GM18526 (cell line): ENCODE results near the gene KRTAP10-3.

Experiments
- POLR2A ChIP-seq: IDR thresholded peaks from 3 replicates; pipeline ENCODE4 v1.6.1; 2011; ENCODE audit not compliant: insufficient read length; ENCODE audit errors: extremely low read depth

KRTAP10-3 gene

DNA sequence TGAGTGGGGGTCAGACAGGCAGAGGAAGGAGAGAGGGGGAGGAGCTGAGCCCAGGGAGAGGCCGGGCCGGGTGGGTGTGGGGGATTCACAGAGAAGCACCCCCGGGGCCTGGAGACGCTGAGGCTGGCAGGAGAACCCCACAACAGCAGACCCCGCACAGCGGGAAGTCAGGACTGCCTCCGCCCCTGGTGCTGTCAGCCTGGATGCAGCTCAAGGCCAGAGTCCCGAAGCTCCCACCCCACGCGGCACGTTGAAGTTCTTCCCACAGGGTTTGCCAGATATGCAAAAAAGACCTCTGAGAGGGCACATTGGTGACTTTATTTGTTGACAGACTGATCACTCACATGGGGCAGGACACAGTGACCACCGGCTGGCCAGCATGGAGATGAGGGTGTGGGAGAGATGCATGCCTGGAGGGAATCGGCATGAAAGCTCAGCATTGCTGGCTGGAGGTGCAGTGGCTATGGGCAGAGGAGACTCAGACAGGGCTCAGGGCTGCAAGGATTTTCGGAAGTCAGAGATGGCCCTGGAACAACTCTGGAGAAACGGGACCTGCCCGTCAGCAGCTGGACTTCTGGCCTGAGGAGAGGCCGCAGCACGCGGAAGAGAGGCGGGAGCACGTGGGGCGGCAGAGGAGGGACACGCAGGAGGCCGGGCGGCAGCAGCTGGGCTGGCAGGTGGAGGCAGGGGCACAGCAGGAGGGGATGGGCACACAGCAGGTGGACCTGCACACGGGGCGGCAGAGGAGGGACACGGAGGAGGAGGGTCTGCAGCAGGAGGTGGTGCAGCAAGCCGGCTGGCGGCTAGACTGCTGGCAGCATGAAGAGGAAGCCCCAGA is 885 bp downstream of the KRTAP10-3 start:
- no peak for TF ChIP-seq POLR2A

GRCh38 chr21:44556879-44557278 is 1.7 kb downstream of the KRTAP10-3 start:
- no peak for TF ChIP-seq POLR2A

DNA sequence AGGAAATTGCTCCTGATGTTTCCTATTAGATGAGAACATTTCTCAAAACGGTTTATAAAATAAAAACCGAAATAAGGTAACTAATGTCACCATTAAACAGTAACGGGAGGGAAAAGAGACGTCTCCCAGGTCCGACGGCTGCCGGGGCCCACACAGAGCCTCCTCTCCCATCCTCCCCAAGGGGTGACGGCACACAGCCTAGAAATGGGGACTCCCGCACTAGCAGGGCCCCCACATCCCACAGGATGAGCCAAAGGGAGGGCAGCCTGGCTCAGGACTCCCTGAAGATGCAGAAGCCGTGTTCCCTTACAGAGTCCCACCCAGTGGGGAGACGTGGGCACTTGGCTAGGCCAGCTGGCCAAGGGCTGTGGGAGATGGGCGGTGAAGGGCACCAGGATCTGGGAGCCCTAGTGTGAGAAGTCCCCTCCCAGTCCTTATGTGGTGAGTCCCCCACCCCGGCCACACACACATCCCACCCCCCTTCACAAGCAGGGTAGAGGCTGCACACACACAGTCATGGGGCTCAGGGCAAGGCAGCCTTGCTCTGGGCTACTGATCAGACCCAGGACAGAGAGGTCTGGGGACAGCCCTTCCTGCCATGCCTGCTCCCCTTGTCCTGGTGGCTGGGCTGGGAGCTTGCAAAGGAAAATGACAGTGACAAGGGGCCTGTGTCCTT is 3.3 kb downstream of the KRTAP10-3 start:
- TF ChIP-seq POLR2A, result no peak

GRCh38 chr21:44552681-44553080 is 5.9 kb downstream of the KRTAP10-3 start:
- TF ChIP-seq POLR2A, result no peak

DNA sequence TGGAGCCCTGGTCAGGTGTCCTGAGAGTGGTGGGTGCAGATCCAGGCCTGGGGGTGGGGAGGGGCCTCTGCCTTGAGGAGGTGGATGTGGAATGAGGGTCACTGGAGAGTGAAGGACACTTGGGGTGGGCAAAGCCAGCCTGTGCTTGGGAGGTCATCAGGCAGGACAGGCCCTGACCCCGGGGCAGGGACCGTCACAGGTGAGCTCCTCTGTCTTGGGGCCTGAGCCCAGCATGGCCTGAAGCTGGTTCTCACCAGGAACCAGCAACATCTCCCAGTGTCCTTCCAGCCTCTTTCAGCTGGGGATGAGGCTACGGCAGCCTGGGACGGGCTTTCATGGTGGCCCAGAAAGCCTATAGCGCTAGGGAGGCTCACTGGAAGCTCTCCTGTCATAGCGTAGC is 6.5 kb downstream of the KRTAP10-3 start:
- no peak for TF ChIP-seq POLR2A

DNA sequence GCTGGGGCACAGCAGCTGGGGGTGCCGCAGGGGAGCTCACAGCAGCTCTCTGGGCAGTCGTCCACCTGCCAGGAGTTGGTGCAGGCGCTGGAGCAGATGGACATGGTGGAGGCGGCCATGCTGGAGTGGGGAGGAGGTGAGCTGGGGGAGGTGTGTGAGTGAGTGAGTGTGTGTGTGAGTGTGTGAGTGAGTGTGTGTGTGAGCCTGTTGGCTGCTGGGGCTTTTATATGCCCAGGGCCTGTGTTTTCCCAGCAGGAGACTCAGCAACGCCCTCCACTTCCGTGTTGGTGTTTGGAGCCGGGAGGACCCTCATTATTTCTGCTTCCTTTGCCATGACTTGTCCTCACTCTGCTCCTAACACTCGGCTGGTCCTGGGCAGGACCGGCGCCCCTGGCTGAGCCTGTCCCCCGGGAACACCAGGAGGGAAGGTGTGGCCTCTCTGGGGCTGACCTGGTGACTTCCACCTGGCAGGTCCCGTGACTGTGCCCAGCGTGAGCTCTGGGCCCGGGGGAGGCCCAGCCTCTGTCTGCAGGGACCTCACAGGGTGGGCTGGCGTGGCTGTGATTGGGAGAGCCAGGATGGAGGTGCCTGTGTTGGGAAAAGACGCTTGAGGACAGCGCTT is 7.1 kb downstream of the KRTAP10-3 start, which contains the start of gene KRTAP10-2:
TSS of gene KRTAP10-2 (minus strand) at position 166 of the 622 bp plus-strand sequence. CDS start at position 119, 47 bp downstream.
- TF ChIP-seq POLR2A, result no peak

DNA sequence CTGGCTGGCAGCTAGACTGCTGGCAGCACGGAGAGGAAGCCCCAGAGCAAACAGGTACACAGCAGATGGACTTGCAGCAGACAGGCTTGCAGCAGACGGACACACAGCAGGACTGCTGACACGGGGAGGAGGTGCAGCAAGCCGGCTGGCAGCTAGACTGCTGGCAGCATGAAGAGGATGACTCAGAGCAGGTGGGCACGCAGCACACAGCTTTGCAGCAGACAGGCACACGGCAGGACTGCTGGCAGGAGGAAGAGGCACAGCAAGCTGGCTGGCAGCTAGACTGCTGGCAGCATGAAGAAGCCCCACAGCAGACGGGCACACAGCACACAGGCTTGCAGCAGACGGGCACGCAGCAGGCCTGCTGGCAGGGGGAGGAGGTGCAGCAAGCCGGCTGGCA is 7.8 kb downstream of the KRTAP10-3 start:
- TF ChIP-seq POLR2A, result no peak

DNA sequence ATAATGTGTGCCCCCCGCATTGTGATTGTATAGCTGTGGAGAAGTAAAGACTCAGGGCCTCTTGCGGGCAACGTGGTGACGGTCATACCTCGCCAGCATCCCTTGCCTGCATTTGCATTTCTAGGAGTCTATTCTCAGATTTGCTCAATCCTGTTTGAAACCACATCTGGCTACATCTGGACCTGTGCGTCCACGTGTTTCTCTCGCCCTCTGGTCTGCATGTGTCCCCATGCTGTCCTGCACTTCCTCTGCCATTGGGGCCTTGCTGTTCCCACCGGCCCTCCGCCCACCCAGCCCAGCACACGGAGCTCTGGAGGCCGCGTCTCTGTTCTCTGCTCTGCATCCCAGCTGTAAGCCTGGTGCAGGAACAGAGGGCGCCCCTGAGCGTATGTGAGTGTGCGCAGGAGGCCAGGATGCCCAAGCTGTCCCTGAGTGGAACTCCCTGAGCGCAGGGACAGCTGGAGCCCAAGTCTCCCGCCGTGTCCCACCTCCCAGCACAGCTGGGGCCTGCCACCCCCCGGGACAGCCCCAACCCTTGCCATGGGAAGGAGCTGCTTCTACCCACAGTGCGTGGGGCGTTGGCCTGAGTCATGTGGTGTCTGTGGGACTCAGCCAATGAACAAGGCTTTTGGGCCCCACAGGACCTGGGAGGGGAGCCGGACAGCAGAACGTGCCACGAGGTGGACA is 8.9 kb downstream of the KRTAP10-3 start:
- no peak for TF ChIP-seq POLR2A

GRCh38 chr21:44548922-44549321 is 9.7 kb downstream of the KRTAP10-3 start:
- TF ChIP-seq POLR2A, result no peak

- TF ChIP-seq POLR2A, result no peak
Measured at GRCh38 chr21:44548381-44548780, 10.2 kb downstream of the KRTAP10-3 start.

DNA sequence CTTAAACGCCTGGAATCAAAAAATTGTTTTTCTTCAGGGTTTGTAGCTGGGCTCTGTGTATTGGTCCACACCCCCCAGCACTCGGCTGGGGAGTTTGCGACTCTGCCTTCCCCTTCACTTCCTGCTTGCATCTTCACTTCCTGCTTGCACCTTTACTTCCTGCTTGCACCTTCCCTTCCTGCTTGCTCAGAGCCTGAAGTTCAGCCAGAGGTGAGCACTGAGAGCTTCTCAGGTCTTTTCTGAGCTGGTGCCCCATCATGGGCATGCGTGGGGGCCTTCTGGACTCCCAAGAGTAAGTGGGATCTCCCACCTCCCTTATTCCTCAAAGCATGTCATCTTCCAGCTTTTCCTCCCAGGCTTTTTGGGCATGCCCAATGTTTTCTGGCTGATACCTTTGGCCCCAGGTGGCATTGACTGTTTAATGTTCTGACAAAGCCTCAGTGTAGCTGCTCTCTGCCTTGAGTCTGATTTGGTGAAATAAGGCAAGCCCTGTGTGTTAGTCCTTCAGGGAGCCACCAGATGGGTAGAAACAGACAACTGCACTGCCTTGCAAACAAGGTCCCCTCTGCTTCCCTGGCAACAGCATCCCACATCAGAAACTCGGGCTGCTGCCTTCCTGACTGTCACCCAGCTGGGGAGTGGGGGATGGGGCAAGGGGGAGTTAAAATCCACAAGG is 10.8 kb downstream of the KRTAP10-3 start:
- TF ChIP-seq POLR2A, result no peak

DNA sequence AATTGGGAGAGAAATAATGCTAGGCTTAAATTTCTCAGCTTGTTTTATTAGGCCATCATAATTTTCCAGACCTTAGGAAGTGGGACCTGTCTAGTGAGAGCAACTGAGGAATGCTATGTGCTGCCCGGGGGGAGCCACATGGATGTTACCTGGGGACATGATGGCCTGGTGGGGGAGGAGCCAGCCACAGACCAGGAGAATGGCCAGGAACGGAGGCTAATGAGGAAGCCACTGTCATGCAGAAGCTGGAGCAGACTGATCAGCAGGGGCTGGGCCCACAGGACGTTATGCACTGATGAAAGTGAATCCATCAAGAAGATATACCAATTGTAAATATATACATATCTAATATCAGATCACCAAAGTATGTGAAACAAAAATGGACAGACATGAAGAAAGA is 14.0 kb downstream of the KRTAP10-3 start:
- no peak for TF ChIP-seq POLR2A

DNA sequence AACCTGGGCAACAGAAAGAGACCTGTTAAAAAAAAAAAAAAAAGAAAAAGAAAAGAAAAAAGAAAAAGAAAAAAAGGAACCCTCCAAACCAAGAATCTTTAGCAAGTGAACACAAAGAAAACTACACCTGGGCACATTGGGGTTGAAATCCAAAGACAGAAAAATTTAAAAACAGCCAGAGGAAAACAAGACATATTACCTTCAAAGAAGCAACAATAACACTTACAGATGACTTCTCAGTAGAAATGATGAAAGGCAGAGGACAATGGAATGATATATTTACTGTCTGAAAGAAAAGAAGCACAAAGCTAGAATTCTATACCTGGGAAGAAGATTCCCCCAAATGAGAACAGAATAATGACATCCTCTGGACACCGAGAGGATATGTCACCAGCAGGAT is 15.9 kb downstream of the KRTAP10-3 start:
- no peak for TF ChIP-seq POLR2A

GRCh38 chr21:44540741-44541288 is 17.8 kb downstream of the KRTAP10-3 start:
- TF ChIP-seq POLR2A, result no peak
